ENCODE results near the gene RBM19. TPM values are rescaled to one million over a fixed set of nuclear protein-coding genes. Genes with fewer than 3 reads are reported as not detected.
"Not testable (repeated sequence)": the region's sequence is repeated elsewhere in the genome, so short reads cannot be mapped to it uniquely, and the experiment has no call there.

Gene RBM19
- total and polyA plus RNA-seq, 4 donors: 7.9 to 18.7 (median 9.0) TPM

- Histone ChIP-seq H3K9me3 (ENCODE audit: control insufficient read depth in 4 of 4, low read length in 3 of 4) (peaks cover 0 to 3% (median 0%) of the 10 kb centered on the region in 4 donors), H3K9ac (ENCODE audit: low read depth in 1 of 2, low read length in 2 of 2) (no peak overlapping the region), H3K4me1 (ENCODE audit: control insufficient read depth in 4 of 4, insufficient read depth in 4 of 4, low read length in 3 of 4) (no peaks in the 10 kb centered on the region), H3K36me3 (ENCODE audit: control insufficient read depth in 4 of 4, insufficient read depth in 3 of 4, low read depth in 1 of 4, low read length in 3 of 4) (peaks cover 0 to 29% (median 7%) of the 10 kb centered on the region in 4 donors), H3K27ac (ENCODE audit: low read depth in 1 of 2, low read length in 2 of 2) (no peak overlapping the region), H3K27me3 (ENCODE audit: control insufficient read depth in 4 of 4, insufficient read depth in 4 of 4, low read length in 3 of 4) (no peaks in the 10 kb centered on the region), H3K4me3 (ENCODE audit: low read depth in 1 of 3, low read length in 3 of 3) (no peak overlapping the region)
- no peak for DNase-seq (ENCODE audit: low spot score)
- no peak for TF ChIP-seq YY1 (IDR thresholded peaks at IDR 0.05)
- TF ChIP-seq FOXA1 (IDR thresholded peaks at IDR 0.05): no peak
- TF ChIP-seq HNF4G (IDR thresholded peaks at IDR 0.05): no peak
- no peak for TF ChIP-seq FOXA2 (IDR thresholded peaks at IDR 0.05)
- TF ChIP-seq GABPA (IDR thresholded peaks at IDR 0.05 in 1 of 2, conservative IDR thresholded peaks at IDR 0.05 in 1 of 2): no peak
- 79% methylated on average over 4 of the region's 4 CpGs for WGBS
These were observed 60.3 kb downstream of the RBM19 start for GRCh38 chr12:113905829-113906228.

GRCh38 chr12:113903381-113903863 is 62.7 kb downstream of the RBM19 start:
- Histone ChIP-seq H3K36me3 (ENCODE audit: control insufficient read depth in 4 of 4, insufficient read depth in 3 of 4, low read depth in 1 of 4, low read length in 3 of 4) (peaks cover 0 to 15% (median 6%) of the 10 kb centered on the region in 4 donors), H3K4me1 (ENCODE audit: control insufficient read depth in 4 of 4, insufficient read depth in 4 of 4, low read length in 3 of 4) (no peaks in the 10 kb centered on the region), H3K27ac (ENCODE audit: low read depth in 1 of 2, low read length in 2 of 2) (no peak overlapping the region), H3K4me3 (ENCODE audit: low read depth in 1 of 3, low read length in 3 of 3) (no peak overlapping the region), H3K27me3 (ENCODE audit: control insufficient read depth in 4 of 4, insufficient read depth in 4 of 4, low read length in 3 of 4) (no peaks in the 10 kb centered on the region), H3K9me3 (ENCODE audit: control insufficient read depth in 4 of 4, low read length in 3 of 4) (peaks cover 0 to 3% (median 0%) of the 10 kb centered on the region in 4 donors), H3K9ac (ENCODE audit: low read depth in 1 of 2, low read length in 2 of 2) (no peak overlapping the region)
- TF ChIP-seq EGR1 (IDR thresholded peaks at IDR 0.05; ENCODE audit: low read depth in 2 of 2): no peak
- TF ChIP-seq FOXA2 (IDR thresholded peaks at IDR 0.05): no peak
- no peak for TF ChIP-seq GABPA (IDR thresholded peaks at IDR 0.05 in 1 of 2, conservative IDR thresholded peaks at IDR 0.05 in 1 of 2)
- TF ChIP-seq HNF4A (conservative IDR thresholded peaks at IDR 0.05): no peak
- TF ChIP-seq RAD21 (IDR thresholded peaks at IDR 0.05): no peak
- no peak for TF ChIP-seq CTCF (IDR thresholded peaks at IDR 0.05; ENCODE audit: low read depth, low read length, missing input control)
- TF ChIP-seq RXRA (IDR thresholded peaks at IDR 0.05): no peak
- TF ChIP-seq HNF4G (IDR thresholded peaks at IDR 0.05): no peak
- no peak for TF ChIP-seq FOXA1 (IDR thresholded peaks at IDR 0.05)
- TF ChIP-seq NR2F2 (IDR thresholded peaks at IDR 0.05): no peak
- TF ChIP-seq YY1 (IDR thresholded peaks at IDR 0.05): no peak
- WGBS: 91% methylated on average over 4 of the region's 4 CpGs
- no peak for DNase-seq (ENCODE audit: low spot score)

GRCh38 chr12:113901319-113901718 is 64.8 kb downstream of the RBM19 start:
- H3K9me3 ChIP-seq (ENCODE audit: control insufficient read depth in 4 of 4, low read length in 3 of 4); H3K4me3 ChIP-seq (ENCODE audit: low read depth in 1 of 3, low read length in 3 of 3); H3K9ac ChIP-seq (ENCODE audit: low read depth in 1 of 2, low read length in 2 of 2); DNase-seq (ENCODE audit: low spot score); H3K4me1 ChIP-seq (ENCODE audit: control insufficient read depth in 4 of 4, insufficient read depth in 4 of 4, low read length in 3 of 4); H3K27me3 ChIP-seq (ENCODE audit: control insufficient read depth in 4 of 4, insufficient read depth in 4 of 4, low read length in 3 of 4); H3K27ac ChIP-seq (ENCODE audit: low read depth in 1 of 2, low read length in 2 of 2): not testable (repeated sequence)
- WGBS: 98% methylated on average over 6 of the region's 6 CpGs
- peaks cover 0 to 14% (median 4%) of the 10 kb centered on the region in 4 donors for H3K36me3 ChIP-seq (ENCODE audit: control insufficient read depth in 4 of 4, insufficient read depth in 3 of 4, low read depth in 1 of 4, low read length in 3 of 4)

- Histone ChIP-seq H3K27ac (ENCODE audit: low read depth in 1 of 2, low read length in 2 of 2) (no peak overlapping the region), H3K27me3 (ENCODE audit: control insufficient read depth in 4 of 4, insufficient read depth in 4 of 4, low read length in 3 of 4) (no peaks in the 10 kb centered on the region), H3K9me3 (ENCODE audit: control insufficient read depth in 4 of 4, low read length in 3 of 4) (peaks cover 0 to under 1% (median 0%) of the 10 kb centered on the region in 4 donors), H3K36me3 (ENCODE audit: control insufficient read depth in 4 of 4, insufficient read depth in 3 of 4, low read depth in 1 of 4, low read length in 3 of 4) (peaks cover 0 to 11% (median 3%) of the 10 kb centered on the region in 4 donors), H3K4me3 (ENCODE audit: low read depth in 1 of 3, low read length in 3 of 3) (no peak overlapping the region), H3K9ac (ENCODE audit: low read depth in 1 of 2, low read length in 2 of 2) (no peak overlapping the region), H3K4me1 (ENCODE audit: control insufficient read depth in 4 of 4, insufficient read depth in 4 of 4, low read length in 3 of 4) (no peaks in the 10 kb centered on the region)
- no peak for DNase-seq (ENCODE audit: low spot score)
- TF ChIP-seq RXRA (IDR thresholded peaks at IDR 0.05) (no peak), YY1 (IDR thresholded peaks at IDR 0.05) (no peak), FOXA1 (IDR thresholded peaks at IDR 0.05) (no peak), EGR1 (IDR thresholded peaks at IDR 0.05; ENCODE audit: low read depth in 2 of 2) (no peak), ATF3 (IDR thresholded peaks at IDR 0.05) (no peak), NR2F2 (IDR thresholded peaks at IDR 0.05) (no peak), TAF1 (conservative IDR thresholded peaks at IDR 0.05) (no peak), RAD21 (IDR thresholded peaks at IDR 0.05) (no peak), GABPA (IDR thresholded peaks at IDR 0.05 in 1 of 2, conservative IDR thresholded peaks at IDR 0.05 in 1 of 2) (no peak), FOXA2 (IDR thresholded peaks at IDR 0.05) (no peak)
- WGBS: 97% methylated on average over 2 of the region's 2 CpGs
These were observed 65.4 kb downstream of the RBM19 start for GRCh38 chr12:113900716-113901115.
